Spleen (tissue), 11 donors: ENCODE results near the gene ABCA3. TPM values are rescaled to one million over a fixed set of nuclear protein-coding genes. Genes with fewer than 3 reads are reported as not detected.

ENCODE experiments used
- DNase-seq: peaks from one replicate; pipeline ENCODE4 v3.0.0-alpha.2; 2020
- H3K27ac ChIP-seq, 8 donors: fragments of 200-600 bp; sonication (generic) in 7 of 8; 1 replicate in 4 of 8; 2 replicates in 4 of 8; pipeline versions ENCODE4 v1.5.0 to v1.8.0; 2016 to 2021; ENCODE audit warnings: inconsistent platforms in 4 of 8, mild to moderate bottlenecking in 4 of 8, moderate library complexity in 1 of 8
- H3K27me3 ChIP-seq, 7 donors: fragments of 200-600 bp; sonication (generic) in 6 of 7; replicated peaks in 1 of 7; 1 replicate in 4 of 7; 2 replicates in 3 of 7; pipeline versions ENCODE4 v1.5.0 to v1.8.0; 2016 to 2021; ENCODE audit warnings: inconsistent platforms in 3 of 7, mild to moderate bottlenecking in 1 of 7
- H3K36me3 ChIP-seq, 6 donors: fragments of 200-600 bp; sonication (generic) in 5 of 6; 1 replicate in 4 of 6; 2 replicates in 2 of 6; pipeline versions ENCODE4 v1.5.0 to v1.8.0; 2016 to 2021; ENCODE audit warnings: inconsistent platforms in 2 of 6
- H3K4me1 ChIP-seq, 6 donors: fragments of 200-600 bp; sonication (generic) in 5 of 6; 1 replicate in 3 of 6; 2 replicates in 3 of 6; pipeline versions ENCODE4 v1.5.0 to v1.8.0; 2016 to 2021; ENCODE audit warnings: inconsistent platforms in 3 of 6
- H3K4me3 ChIP-seq, 8 donors: fragments of 200-600 bp; sonication (generic) in 7 of 8; 1 replicate in 4 of 8; 2 replicates in 4 of 8; pipeline versions ENCODE4 v1.5.0 to v1.8.0; 2016 to 2021; ENCODE audit warnings: inconsistent platforms in 4 of 8, mild to moderate bottlenecking in 4 of 8, moderate library complexity in 2 of 8
- H3K9me3 ChIP-seq, 8 donors: fragments of 200-600 bp; sonication (generic) in 7 of 8; 1 replicate in 4 of 8; 2 replicates in 4 of 8; pipeline versions ENCODE4 v1.5.0 to v1.8.0; 2016 to 2021; ENCODE audit warnings: inconsistent platforms in 4 of 8
- CTCF ChIP-seq, 11 experiments: fragments of 200-600 bp in 7 of 11; fragments of 450-650 bp in 4 of 11; sonication (generic) in 4 of 11; IDR thresholded peaks in 8 of 11; conservative IDR thresholded peaks in 3 of 11; 1 replicate in 7 of 11; 2 replicates in 4 of 11; pipeline versions ENCODE4 v1.4.0 to v1.8.0; 2016 to 2021; ENCODE audit warnings: antibody characterized with exemption in 11 of 11, inconsistent platforms in 4 of 11, mild to moderate bottlenecking in 1 of 11
- POLR2A ChIP-seq, 3 donors: fragments of 450-650 bp; IDR thresholded peaks; one replicate each; pipeline ENCODE4 v1.5.1; 2017; ENCODE audit warnings: antibody characterized with exemption in 3 of 3, mild to moderate bottlenecking in 1 of 3
- POLR2AphosphoS5 ChIP-seq, 3 donors: sonication (generic); formaldehyde crosslinking; IDR thresholded peaks; one replicate each; pipeline ENCODE4 v1.5.1; 2017; ENCODE audit warnings: antibody characterized with exemption in 3 of 3
- WGBS, 5 donors: extraction: QIAGEN DNeasy Blood & Tissue Kit in 3 of 5; methylation state at CpG; one replicate each; pipeline versions ENCODE4 v1.1.5 to v1.1.7; 2013 to 2018; 5-methylcytosine and 5-hydroxymethylcytosine counted together
- intact Hi-C: fragments of 100-400 bp; cut with DNase I; formaldehyde crosslinking; loops from one replicate; pipeline ENCODE4 v1.15.0; 2023; ENCODE audit warnings: low total_unique reads
- polyA plus RNA-seq, 3 donors: library from polyadenylated mRNA; stranded (reverse); fragments of 200-250 nt; gene quantifications; one replicate each; pipeline ENCODE4 v1.2.1, GENCODE V29; 2013
- total RNA-seq, 7 donors: library from RNA; depleted of rRNA in 3 of 7; stranded (reverse); fragments of >200 nt in 3 of 7; fragmentation: NEBNext Ultra II Directional in 4 of 7; extraction: Animal tissue kit (Norgen Biotek cat#: 25700) in 4 of 7; gene quantifications; one replicate each; pipeline versions ENCODE4 v1.1.0 to v1.2.1, GENCODE V29; 2016 to 2021
- donor health status: healthy with polysubstance abuse.
- donor health status: DM: no; HTN: no; CAD: no; lungs with moderate emphysema.
- donor health status: DM: no; HTN: no; CAD: no.
- donor health status: Bipolar disorder and iron deficiency.
- donor health status: healthy.
- donor health status: DM: no; HTN: no; CAD: no.
- donor health status: DM: yes; HTN: yes; CAD: no.

Gene ABCA3
- total and polyA plus RNA-seq, 10 donors, result 2.5 to 12.6 (median 6.8) TPM

GRCh38 chr16:2335286-2335895 lies 5.1 kb downstream of the ABCA3 start:
- Histone ChIP-seq H3K36me3 (no peaks in the 10 kb centered on the region), H3K27me3 (peaks cover 0 to 22% (median 2%) of the 10 kb centered on the region in 7 donors), H3K27ac (no peak overlapping the region), H3K4me3 (no peak overlapping the region), H3K9me3 (no peaks in the 10 kb centered on the region), H3K4me1 (peaks cover 7 to 14% (median 13%) of the 10 kb centered on the region in 6 donors)
- DNase-seq, result no peak
- intact Hi-C loops, result no loop called here
- WGBS, 5 donors, result 76 to 84% (median 80%) methylated on average over 8 of the region's 8 CpGs
- TF ChIP-seq POLR2A (IDR thresholded peaks at IDR 0.05), result no peak
- TF ChIP-seq POLR2AphosphoS5 (IDR thresholded peaks at IDR 0.05), result no peak
- no peak for TF ChIP-seq CTCF (IDR thresholded peaks at IDR 0.05 in 8 of 11, conservative IDR thresholded peaks at IDR 0.05 in 3 of 11)

DNA sequence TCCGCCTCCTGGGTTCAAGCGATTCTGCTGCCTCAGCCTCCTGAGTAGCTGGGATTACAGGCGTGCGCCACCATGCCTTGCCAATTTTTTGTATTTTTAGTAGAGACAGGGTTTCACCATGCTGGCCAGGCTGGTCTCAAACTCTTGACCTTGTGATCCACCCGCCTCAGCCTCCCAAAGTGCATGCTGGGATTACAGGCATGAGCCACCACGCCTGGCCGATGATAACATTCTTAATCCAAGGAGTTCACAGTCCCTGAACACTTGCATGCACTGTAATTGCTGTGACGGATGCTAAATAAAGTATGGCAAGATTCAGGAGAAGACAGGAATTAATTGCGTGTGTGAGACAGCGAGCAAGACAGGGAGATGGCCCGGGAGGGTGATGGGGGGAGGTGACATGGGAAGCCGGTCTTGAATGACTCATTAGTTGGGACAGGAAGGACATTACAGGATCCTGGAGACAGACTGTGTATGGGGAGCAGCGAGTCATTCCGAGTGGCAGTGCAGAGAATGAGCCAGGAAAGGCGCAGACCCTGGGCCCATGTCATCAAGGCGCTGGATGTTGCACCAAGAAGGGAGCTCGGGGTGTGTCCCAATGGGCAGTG lies 6.7 kb downstream of the ABCA3 start:
- Histone ChIP-seq H3K27me3 (peaks cover 0 to 13% (median 0%) of the 10 kb centered on the region in 7 donors), H3K9me3 (no peaks in the 10 kb centered on the region), H3K4me1 (peaks cover 0 to 2% (median under 1%) of the 10 kb centered on the region in 6 donors), H3K4me3 (no peak overlapping the region), H3K27ac (no peak overlapping the region), H3K36me3 (no peaks in the 10 kb centered on the region)
- no peak for DNase-seq
- WGBS, 5 donors, result 79 to 86% (median 80%) methylated on average over 17 of the region's 17 CpGs
- intact Hi-C loops, result no loop called here
- TF ChIP-seq POLR2AphosphoS5 (IDR thresholded peaks at IDR 0.05) (no peak), CTCF (IDR thresholded peaks at IDR 0.05 in 8 of 11, conservative IDR thresholded peaks at IDR 0.05 in 3 of 11) (no peak), POLR2A (IDR thresholded peaks at IDR 0.05) (no peak)

DNA sequence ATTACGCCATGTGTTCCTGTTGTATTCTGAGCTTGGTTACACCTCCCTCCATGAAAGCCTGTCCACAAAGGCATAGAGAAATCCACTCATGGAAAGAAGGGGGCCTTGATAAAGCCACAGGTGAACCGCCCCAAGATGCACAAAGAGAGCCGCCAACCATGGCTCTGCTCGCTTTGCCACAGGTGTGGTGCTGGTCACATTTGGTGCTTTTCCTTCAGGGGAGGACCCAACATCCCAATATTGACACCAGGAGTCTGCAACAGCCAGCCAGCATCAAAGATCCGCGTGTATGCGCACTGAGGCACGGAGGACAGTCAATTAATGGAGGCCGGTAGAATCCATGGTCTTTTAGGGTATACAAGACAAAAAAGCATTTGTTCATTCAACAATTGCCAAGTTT lies 7.3 kb downstream of the ABCA3 start:
- TF ChIP-seq CTCF (IDR thresholded peaks at IDR 0.05 in 8 of 11, conservative IDR thresholded peaks at IDR 0.05 in 3 of 11) (no peak), POLR2A (IDR thresholded peaks at IDR 0.05) (no peak), POLR2AphosphoS5 (IDR thresholded peaks at IDR 0.05) (no peak)
- H3K4me3 ChIP-seq, result no peak overlapping the region
- peaks cover 0 to 8% (median 0%) of the 10 kb centered on the region in 7 donors for H3K27me3 ChIP-seq
- no peak overlapping the region for H3K27ac ChIP-seq
- WGBS, 5 donors, result 94 to 98% (median 97%) methylated on average over 8 to 9 of the region's 9 CpGs
- H3K4me1 ChIP-seq, result no peaks in the 10 kb centered on the region
- intact Hi-C loops, result no loop called here
- H3K9me3 ChIP-seq, result no peaks in the 10 kb centered on the region
- H3K36me3 ChIP-seq, result peaks cover 0 to 4% (median 0%) of the 10 kb centered on the region in 6 donors
- no peak for DNase-seq

GRCh38 chr16:2331931-2332267 lies 8.6 kb downstream of the ABCA3 start:
- no peaks in the 10 kb centered on the region for H3K4me1 ChIP-seq
- no peak overlapping the region for H3K27ac ChIP-seq
- no peaks in the 10 kb centered on the region for H3K9me3 ChIP-seq
- peaks cover 0 to 16% (median 0%) of the 10 kb centered on the region in 6 donors for H3K36me3 ChIP-seq
- H3K27me3 ChIP-seq, result peaks cover 0 to 4% (median 0%) of the 10 kb centered on the region in 7 donors
- TF ChIP-seq POLR2AphosphoS5 (IDR thresholded peaks at IDR 0.05) (no peak), CTCF (IDR thresholded peaks at IDR 0.05 in 8 of 11, conservative IDR thresholded peaks at IDR 0.05 in 3 of 11) (no peak)
- DNase-seq, result no peak
- WGBS, 5 donors, result 86 to 90% (median 89%) methylated on average over 5 of the region's 5 CpGs
- intact Hi-C loops, result no loop called here
- H3K4me3 ChIP-seq, result no peak overlapping the region
